GM19467 (cell line): ENCODE measurements around the gene TEKT5.

Experiments
- ATAC-seq: cut with Tn5 transposase; IDR thresholded peaks from one replicate; pipeline ENCODE4 v1.9.1; 2021; ENCODE audit warnings: mild to moderate bottlenecking, moderate library complexity; ENCODE audit not compliant: unreplicated experiment

TEKT5 gene

DNA sequence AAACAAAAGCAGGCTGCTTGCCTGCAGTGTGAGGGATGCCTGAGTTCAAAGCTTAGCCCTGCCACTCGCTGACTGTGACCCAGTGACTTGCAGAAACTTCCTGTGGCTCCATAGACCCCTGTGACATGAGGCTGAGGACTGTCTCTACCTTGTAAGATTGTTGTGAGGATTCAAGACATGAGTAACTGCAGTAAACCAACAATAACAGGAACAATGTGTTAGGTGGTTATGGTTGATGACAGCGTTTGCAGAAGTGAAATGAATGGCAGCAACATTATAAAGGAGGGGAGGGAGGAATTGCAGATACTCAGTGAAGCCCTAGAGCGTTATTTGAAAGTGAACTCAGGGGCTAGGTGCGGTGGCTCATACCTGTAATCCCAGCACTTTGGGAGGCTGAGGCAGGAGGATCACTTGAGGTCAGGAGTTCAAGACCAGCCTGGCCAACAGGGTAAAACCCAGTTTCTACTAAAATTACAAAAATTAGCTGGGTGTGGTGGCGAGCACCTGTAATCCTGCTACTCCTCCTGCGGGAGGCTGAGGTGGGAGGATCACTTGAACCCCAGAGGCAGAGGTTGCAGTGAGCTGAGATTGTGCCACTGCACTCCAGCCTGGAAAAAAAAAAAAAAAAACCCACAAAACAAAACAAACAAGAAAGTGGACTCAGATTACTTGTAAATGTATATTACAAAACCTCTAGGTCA is 80.8 kb downstream of the TEKT5 start:
- ATAC-seq = no peak

DNA sequence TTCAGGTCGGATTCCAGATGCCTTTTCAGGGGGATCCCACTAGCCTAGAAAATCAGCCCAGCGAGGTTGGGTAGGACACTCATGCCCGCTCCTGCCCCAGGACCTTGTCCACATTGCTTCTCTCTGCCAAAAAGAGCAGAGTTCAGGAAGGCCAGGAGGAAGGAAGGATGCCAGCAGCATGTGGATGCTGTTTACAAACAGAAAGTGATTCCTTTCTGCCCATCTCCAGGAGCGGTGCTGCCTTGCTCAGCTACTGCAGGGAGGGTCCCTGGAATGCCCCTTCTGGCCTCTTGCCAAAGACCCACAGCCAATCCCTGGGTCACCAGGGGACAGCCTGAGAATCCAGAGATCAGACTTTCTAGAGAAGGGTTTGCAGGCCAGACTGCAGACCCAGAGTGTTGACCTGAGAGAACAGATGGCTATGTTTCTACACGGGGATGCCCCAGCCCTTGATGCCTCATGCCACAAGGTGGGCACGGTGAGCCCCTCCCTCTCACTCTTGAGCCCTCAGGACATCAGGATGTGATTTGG is 82.0 kb downstream of the TEKT5 start:
- ATAC-seq = no peak

DNA sequence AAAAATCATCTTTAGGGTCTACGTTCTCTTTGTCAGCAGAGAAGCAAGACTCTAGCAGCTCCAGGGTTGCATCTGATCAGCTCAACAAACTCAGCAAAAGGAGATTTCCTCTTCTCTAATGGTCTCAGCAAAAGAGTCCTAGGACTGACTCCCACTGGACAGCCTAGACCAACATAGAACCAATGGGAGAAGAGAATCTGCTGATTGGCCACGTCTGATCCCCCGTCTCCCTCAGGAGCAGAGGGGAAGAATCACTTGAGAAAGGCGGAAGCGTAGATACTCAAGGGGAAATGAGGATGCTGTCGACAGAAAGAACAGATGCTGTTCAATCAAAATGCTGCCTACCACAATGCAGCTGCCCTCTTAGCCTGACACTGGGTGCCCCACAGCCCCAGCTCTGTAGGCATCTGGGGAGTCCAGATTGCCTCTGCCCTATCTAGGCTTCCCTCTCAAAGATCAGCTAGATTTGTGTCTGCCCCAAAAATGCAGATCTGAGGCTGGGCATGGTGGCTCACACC is 82.8 kb downstream of the TEKT5 start:
- no peak for ATAC-seq

DNA sequence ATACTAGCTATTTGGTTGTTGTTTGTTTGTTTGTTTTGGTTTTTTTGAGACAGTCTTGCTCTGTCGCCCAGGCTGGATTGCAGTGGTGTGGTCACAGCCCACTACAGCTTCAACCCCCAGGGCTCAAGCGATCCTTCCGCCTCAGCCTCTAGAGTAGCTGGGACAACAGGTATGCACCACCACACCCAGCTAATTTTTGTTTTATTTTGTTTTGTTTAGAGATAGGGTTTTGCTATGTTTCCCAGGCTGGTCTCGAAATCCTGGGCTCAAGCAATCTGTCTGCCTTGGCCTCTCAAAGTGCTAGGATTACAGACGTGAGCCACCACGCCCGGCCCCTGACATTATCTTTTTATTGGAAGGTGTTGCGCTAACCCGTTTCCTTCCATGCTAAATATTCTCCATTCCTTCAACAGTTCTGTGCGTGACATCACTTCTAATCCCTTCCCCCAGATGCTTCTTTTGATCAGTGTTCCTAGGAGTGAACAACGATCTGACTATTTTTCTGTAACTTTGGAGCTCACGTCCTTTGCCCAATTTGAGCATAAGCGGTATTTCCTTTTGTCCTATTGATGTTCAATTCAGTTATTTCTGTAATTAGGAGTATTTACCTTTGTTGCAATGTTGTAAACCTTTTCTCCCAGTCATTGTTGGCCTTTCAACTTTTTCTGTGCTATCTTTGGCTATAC is 84.1 kb downstream of the TEKT5 start:
- no peak for ATAC-seq

DNA sequence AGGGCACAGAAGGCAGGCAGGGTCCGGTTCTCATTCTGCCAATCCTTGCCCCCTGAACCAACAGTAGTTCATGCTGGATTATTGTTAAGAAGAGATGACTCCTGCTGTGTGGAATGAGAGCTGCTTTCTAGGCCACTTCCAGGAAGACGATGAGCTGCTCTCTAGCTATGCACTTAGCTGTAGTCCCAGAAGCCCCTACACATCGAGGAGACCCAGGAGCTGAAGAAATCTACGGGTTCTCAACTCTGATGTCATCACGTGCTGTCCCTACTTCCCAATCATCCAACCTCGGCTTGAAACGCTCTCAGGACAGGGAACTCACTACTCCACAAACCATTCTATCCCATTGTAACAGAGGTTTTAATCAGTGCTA is 85.3 kb downstream of the TEKT5 start:
- ATAC-seq = no peak

DNA sequence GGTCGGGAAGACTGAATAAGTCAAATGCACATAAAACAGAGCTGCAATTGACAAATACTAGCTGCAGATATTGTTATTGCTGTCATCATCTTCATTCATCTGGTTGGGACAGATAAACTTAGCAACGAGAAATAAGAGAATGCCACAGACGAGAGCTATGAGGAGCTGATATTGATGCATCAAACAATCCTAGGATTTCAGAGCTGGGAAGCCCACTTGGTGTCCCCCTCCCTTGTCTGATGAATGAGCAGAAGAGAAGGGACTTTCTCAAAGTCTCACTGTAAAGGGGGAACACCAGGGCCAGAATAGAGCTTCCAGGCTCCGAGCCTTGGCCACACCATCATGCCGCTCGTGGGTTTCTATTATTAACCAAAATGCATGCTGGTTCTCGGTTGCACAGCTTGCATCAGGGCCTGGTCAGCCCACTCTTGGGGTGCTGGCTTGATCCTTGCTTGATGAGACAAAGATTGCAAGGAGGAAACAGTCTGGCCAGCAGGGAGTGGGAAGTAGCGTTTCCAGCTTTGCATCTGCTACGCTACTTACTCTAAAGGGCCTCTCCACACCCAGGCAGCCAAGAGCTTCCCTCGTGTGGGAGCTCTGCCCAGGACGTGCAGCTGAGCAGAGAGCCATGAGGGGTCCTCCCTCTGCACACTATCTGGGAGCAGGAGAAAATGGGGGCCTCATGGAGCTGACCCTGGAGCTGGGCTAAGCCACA is 85.9 kb downstream of the TEKT5 start:
- ATAC-seq = no peak

DNA sequence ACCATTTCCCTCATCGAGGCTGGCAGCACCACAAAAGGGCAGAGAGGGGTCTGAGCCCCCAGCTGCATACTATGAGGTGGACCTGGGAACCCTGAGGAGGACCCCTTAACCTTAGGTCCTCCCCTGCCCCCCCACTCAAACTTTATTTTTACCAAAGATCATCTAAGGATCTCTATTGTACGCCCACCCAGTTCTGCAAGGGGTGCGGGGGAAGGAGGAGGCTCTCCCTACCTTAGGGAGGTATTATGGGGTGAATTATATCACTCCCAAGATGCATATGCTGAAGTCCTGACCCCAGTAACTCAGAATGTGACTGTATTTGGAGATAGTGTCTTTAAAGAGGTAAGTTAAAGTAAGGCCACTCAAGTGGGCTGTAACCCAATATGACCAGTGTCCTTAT is 87.6 kb downstream of the TEKT5 start:
- no peak for ATAC-seq

- no peak for ATAC-seq
These were observed 88.1 kb downstream of the TEKT5 start for GRCh38 chr16:10606607-10607006.

DNA sequence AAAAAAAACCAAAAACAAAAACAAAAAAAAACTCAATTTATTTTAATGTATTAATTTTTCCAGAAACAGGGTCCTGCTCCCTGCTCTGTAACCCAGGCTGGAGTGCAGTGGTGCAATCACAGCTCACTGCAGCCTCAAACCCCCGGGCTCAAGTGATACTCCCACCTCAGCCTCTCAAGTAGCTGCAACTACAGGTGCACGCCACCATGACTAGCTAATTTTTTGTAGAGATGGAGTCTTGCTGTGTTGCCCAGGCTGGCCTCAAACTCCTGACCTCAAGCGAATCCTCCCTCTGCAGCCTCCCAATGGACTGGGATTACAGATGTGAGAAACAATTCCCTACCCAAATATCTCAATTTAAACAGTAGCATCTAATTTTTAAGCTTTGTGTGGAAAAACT is 89.1 kb downstream of the TEKT5 start:
- no peak for ATAC-seq

DNA sequence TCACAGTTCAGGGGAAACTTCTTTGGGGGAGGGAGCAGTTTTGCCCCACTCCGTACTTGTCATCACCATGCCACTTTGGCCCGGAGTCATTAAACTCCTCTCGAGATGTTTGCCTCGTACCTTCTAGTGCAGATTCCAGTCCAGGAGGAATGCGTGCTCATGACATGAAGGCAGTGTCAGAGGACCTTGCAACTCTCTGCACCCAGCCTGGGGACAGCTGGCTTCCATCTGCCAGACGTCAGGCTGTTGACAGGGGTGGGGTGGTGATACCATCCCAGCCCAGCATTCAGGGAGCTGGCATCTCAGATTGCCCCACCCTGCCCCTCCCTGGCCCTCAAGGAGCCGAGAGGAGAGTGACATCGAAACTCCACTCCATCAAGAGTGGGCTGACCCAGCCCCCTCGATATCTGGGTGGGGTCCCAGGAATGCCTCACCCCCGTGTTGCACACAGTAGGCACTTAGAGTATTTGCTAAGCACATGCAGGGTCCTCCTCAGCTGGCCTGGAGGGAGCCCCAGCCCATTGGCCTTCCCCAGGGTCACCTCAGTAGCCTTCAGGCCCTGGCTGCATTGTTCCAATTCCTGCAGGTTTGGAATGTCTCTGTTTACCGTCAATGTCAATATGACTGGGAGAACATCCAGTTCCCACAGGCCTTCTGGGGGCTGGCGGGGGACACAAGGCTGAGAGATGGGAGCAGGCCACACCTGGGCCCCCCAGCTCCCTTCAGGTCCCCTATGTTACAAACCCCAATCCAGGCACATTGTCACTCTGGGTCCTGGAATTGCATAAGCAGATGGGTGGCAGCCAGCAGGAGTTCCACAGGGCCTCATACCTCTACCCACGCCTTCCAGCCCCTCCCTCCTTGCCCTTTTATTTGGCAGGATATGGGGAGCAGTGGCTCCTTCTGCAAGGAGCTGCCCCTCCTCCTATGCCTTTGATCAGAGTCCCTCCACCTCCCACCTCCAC is 93.0 kb downstream of the TEKT5 start:
- no peak for ATAC-seq

DNA sequence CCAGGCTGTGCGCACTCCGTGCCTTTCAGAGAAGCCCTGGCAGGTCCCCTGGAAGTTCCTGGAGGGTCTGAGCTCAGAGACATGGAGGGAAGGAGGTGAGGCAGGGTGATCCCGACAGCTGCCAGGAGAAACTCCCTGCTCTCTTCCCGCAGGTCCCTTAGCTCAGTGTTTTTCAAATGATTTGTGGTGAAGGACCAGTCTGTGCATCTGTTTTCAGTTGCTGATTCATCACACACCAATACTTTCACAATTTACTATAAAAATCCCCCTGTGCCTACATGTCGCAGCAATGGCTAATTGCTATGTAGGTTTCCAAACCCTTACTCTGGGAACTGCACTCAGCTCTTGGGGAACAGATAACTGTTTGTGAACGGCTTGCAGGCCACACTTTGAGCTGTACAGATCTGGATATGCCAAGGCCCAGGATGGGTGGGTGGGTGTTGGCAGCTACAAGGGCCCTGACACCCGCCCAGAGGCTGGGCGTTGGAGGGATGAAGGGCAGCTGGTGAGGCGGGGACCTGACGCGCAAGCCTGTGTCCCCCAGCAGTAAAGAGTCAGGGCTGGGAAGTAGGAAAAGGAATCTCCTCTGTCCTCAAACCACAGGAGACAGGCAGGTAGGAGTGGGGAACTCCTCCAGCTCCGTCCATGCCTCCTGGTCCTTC is 93.8 kb downstream of the TEKT5 start:
- no peak for ATAC-seq

GRCh38 chr16:10599626-10600025 is 95.1 kb downstream of the TEKT5 start:
- ATAC-seq = no peak

- no peak for ATAC-seq
These were observed 96.6 kb downstream of the TEKT5 start for GRCh38 chr16:10598157-10598556.

GRCh38 chr16:10597187-10597601 is 97.5 kb downstream of the TEKT5 start:
- ATAC-seq = no peak

DNA sequence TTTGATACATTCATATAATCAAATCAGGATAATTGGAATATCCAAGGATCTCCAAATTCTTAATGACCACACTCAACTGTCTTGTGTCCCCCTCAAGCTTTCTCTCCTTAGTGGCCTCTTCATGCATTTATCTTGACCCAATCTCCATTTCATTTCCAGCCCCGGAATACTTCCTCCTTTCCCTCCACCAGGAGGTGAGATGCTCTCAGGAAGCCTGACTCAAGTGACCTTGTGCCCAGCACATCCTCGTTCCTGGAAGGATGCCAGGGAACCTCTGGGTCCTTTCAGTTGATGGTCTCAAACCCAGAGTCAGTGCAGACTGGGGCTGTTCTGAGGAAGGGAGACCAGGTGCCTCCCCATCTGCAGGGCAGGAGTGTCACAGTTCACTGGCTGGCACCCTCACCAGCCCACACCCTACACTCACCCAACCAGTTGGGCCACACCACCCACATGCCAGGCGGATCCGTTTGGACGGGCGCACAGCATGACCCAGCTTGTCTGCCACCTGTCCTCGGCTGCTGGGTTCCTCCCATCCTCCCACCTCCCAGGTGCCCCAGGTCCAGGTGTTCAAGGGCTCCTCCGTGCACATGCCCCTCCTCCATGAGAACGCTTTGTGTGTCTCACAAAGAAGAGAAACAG is 100.3 kb downstream of the TEKT5 start:
- no peak for ATAC-seq

GRCh38 chr16:10592611-10593010 is 102.1 kb downstream of the TEKT5 start:
- no peak for ATAC-seq

DNA sequence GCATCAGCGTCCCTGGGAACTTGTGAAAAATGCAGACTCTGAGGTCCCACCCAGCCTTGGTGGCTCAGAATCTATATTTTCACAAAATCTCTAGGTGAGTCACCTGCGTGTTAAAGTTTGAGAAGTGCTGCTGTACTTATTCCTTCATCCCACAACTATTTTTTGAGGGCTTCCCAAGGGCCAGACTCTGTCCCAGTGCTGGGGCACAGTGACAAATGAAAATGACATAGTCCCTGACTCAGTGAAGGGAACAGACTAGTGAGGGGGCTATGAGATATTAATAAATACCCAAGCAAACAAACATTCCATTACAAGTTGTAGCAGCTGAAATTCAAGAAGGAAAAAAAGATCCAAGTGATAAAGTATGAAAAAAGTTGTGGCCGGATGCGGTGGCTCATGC is 104.4 kb downstream of the TEKT5 start:
- ATAC-seq = no peak

GRCh38 chr16:10589109-10589508 is 105.6 kb downstream of the TEKT5 start:
- ATAC-seq = no peak

- ATAC-seq = no peak
These were observed 107.1 kb downstream of the TEKT5 start for GRCh38 chr16:10587622-10588021.
